Tibial artery (tissue), 4 donors: Measurements from ENCODE around the gene MRPL1.

Experiments
- DNase-seq, 2 donors: peaks; one replicate each; pipeline ENCODE4 v3.0.0-alpha.2; 2019
- H3K27ac ChIP-seq, 2 donors: fragments of 200-600 bp; sonication (generic) in 1 of 2; 1 replicate in 1 of 2; 2 replicates in 1 of 2; pipeline ENCODE4 v1.5.1; 2018 to 2019; ENCODE audit warnings: mild to moderate bottlenecking in 1 of 2
- H3K27me3 ChIP-seq, 2 donors: fragments of 200-600 bp; sonication (generic) in 1 of 2; one replicate each; pipeline versions ENCODE4 v1.5.1 to v1.6.0; 2016 to 2019
- H3K36me3 ChIP-seq, 3 donors: fragments of 200-600 bp; sonication (generic) in 2 of 3; one replicate each; pipeline ENCODE4 v1.5.1; 2016 to 2019; ENCODE audit warnings: mild to moderate bottlenecking in 2 of 3
- H3K4me1 ChIP-seq, 4 donors: fragments of 200-600 bp; sonication (generic) in 2 of 4; 1 replicate in 3 of 4; 2 replicates in 1 of 4; pipeline ENCODE4 v1.5.1; 2016 to 2019
- H3K4me3 ChIP-seq, 2 donors: fragments of 200-600 bp; sonication (generic) in 1 of 2; 1 replicate in 1 of 2; 2 replicates in 1 of 2; pipeline ENCODE4 v1.5.1; 2018 to 2019; ENCODE audit warnings: mild to moderate bottlenecking in 2 of 2
- H3K9me3 ChIP-seq, 3 donors: fragments of 200-600 bp; sonication (generic) in 1 of 3; one replicate each; pipeline ENCODE4 v1.5.1; 2016 to 2019
- intact Hi-C: fragments of 100-400 bp; cut with DNase I; formaldehyde crosslinking; loops from one replicate; pipeline ENCODE4 v1.15.0; 2023; ENCODE audit warnings: low total_unique reads
- TF ChIP-seq, protein P1 (sequence below), 2 experiments: fragments of 200-600 bp in 1 of 2; fragments of 450-650 bp in 1 of 2; IDR thresholded peaks; one replicate each; pipeline ENCODE4 v1.5.1; 2017 to 2019; ENCODE audit warnings: antibody characterized with exemption in 2 of 2, mild to moderate bottlenecking in 1 of 2, moderate library complexity in 1 of 2

The MRPL1 gene

DNA sequence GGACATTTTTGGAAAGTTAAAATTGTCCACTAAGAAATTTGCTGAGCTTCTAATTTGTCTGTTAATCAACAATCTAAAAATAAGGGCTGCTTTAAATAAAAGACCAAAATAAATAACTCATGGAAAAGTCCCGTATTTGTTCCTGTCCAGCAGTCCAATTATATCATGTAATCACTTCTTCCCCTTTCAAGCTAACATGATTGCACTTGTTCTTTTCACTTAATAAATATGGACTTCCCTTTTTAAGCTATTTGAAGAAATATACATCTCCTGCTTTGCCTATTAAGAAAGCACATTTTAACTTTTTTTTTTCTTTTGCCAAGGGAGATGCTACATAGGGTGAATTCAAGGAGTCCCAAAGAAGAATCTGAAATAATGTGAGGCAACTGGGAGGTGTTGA lies 138.9 kb downstream of the MRPL1 start:
- TF ChIP-seq, protein P1, sequence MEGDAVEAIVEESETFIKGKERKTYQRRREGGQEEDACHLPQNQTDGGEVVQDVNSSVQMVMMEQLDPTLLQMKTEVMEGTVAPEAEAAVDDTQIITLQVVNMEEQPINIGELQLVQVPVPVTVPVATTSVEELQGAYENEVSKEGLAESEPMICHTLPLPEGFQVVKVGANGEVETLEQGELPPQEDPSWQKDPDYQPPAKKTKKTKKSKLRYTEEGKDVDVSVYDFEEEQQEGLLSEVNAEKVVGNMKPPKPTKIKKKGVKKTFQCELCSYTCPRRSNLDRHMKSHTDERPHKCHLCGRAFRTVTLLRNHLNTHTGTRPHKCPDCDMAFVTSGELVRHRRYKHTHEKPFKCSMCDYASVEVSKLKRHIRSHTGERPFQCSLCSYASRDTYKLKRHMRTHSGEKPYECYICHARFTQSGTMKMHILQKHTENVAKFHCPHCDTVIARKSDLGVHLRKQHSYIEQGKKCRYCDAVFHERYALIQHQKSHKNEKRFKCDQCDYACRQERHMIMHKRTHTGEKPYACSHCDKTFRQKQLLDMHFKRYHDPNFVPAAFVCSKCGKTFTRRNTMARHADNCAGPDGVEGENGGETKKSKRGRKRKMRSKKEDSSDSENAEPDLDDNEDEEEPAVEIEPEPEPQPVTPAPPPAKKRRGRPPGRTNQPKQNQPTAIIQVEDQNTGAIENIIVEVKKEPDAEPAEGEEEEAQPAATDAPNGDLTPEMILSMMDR (IDR thresholded peaks at IDR 0.05), result no peak
- Histone ChIP-seq H3K27me3 (no peaks in the 10 kb centered on the region), H3K4me1 (no peaks in the 10 kb centered on the region), H3K27ac (no peak overlapping the region), H3K4me3 (no peak overlapping the region), H3K36me3 (no peaks in the 10 kb centered on the region), H3K9me3 (no peaks in the 10 kb centered on the region)
- intact Hi-C loops, result no loop called here
- no peak for DNase-seq

DNA sequence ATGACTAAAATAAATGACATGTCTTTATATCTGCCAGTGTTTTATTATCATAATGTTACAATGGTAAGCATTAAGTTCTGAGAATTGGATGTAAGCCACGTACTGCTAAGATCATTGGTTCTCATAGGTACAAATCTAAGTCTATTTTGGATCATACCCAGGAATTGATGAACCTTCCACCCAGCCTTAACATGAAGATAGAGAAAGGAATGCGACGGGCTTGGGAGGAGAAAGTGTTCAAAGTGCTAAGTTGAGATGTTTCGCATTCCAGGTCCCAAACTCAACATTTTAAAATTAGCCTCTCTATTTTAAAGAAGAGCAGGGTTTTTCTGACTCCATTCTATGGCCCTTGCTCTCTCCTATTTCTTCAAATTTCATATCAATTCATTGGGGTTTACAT lies 139.6 kb downstream of the MRPL1 start:
- Histone ChIP-seq H3K9me3 (no peaks in the 10 kb centered on the region), H3K36me3 (no peaks in the 10 kb centered on the region), H3K4me3 (no peak overlapping the region), H3K27ac (no peak overlapping the region), H3K27me3 (no peaks in the 10 kb centered on the region), H3K4me1 (no peaks in the 10 kb centered on the region)
- no peak for DNase-seq
- TF ChIP-seq, protein P1 (IDR thresholded peaks at IDR 0.05), result no peak
- intact Hi-C loops, result no loop called here
